Neural progenitor cell (in vitro differentiated cells): ENCODE results near the gene CERS6.

Source experiments
- EZH2 ChIP-seq: fragments of 200-600 bp; sonication (generic); IDR thresholded peaks from 2 replicates; pipeline ENCODE4 v1.6.1; 2017; ENCODE audit warnings: antibody characterized with exemption, mild to moderate bottlenecking, moderate library complexity
- EZH2phosphoT487 ChIP-seq: fragments of 200-600 bp; sonication (generic); IDR thresholded peaks from 2 replicates; pipeline ENCODE4 v1.6.1; 2017; ENCODE audit warnings: antibody characterized with exemption
- TF ChIP-seq, protein P1 (sequence below): fragments of 200-600 bp; sonication (generic); IDR thresholded peaks from 2 replicates; pipeline ENCODE4 v1.5.1; 2017; ENCODE audit warnings: antibody characterized with exemption, mild to moderate bottlenecking

- TF ChIP-seq, protein P1, sequence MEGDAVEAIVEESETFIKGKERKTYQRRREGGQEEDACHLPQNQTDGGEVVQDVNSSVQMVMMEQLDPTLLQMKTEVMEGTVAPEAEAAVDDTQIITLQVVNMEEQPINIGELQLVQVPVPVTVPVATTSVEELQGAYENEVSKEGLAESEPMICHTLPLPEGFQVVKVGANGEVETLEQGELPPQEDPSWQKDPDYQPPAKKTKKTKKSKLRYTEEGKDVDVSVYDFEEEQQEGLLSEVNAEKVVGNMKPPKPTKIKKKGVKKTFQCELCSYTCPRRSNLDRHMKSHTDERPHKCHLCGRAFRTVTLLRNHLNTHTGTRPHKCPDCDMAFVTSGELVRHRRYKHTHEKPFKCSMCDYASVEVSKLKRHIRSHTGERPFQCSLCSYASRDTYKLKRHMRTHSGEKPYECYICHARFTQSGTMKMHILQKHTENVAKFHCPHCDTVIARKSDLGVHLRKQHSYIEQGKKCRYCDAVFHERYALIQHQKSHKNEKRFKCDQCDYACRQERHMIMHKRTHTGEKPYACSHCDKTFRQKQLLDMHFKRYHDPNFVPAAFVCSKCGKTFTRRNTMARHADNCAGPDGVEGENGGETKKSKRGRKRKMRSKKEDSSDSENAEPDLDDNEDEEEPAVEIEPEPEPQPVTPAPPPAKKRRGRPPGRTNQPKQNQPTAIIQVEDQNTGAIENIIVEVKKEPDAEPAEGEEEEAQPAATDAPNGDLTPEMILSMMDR, result no peak
- no peak for TF ChIP-seq EZH2
- TF ChIP-seq EZH2phosphoT487, result no peak
These were observed 13.4 kb downstream of the CERS6 start for GRCh38 chr2:168469281-168469988.
